Daoy (cell line): ENCODE measurements around the gene TMC8. TPM values are rescaled to one million over a fixed set of nuclear protein-coding genes. Genes with fewer than 3 reads are reported as not detected.
"Not testable (repeated sequence)": the region's sequence is repeated elsewhere in the genome, so short reads cannot be mapped to it uniquely, and the experiment has no call there.

ENCODE experiments used
- DNase-seq: peaks from one replicate; pipeline ENCODE4 v3.0.0-alpha.2; 2015; ENCODE audit warnings: low read depth
- total RNA-seq: library from RNA; depleted of rRNA; stranded (reverse); fragments of >200 nt; shearing (Covaris generic); gene quantifications from 2 replicates; pipeline ENCODE4 v1.2.3, GENCODE V29; 2014; rRNA removed

The TMC8 gene, protein sequence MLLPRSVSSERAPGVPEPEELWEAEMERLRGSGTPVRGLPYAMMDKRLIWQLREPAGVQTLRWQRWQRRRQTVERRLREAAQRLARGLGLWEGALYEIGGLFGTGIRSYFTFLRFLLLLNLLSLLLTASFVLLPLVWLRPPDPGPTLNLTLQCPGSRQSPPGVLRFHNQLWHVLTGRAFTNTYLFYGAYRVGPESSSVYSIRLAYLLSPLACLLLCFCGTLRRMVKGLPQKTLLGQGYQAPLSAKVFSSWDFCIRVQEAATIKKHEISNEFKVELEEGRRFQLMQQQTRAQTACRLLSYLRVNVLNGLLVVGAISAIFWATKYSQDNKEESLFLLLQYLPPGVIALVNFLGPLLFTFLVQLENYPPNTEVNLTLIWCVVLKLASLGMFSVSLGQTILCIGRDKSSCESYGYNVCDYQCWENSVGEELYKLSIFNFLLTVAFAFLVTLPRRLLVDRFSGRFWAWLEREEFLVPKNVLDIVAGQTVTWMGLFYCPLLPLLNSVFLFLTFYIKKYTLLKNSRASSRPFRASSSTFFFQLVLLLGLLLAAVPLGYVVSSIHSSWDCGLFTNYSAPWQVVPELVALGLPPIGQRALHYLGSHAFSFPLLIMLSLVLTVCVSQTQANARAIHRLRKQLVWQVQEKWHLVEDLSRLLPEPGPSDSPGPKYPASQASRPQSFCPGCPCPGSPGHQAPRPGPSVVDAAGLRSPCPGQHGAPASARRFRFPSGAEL
- not detected in 2 replicates for total RNA-seq

- no peak for DNase-seq
Measured at GRCh38 chr17:78130437-78131101, at the start of gene TMC8. Gene TMC8 (plus strand): TSS chr17:78130771. CDS start chr17:78131589, 818 bp downstream.

DNA sequence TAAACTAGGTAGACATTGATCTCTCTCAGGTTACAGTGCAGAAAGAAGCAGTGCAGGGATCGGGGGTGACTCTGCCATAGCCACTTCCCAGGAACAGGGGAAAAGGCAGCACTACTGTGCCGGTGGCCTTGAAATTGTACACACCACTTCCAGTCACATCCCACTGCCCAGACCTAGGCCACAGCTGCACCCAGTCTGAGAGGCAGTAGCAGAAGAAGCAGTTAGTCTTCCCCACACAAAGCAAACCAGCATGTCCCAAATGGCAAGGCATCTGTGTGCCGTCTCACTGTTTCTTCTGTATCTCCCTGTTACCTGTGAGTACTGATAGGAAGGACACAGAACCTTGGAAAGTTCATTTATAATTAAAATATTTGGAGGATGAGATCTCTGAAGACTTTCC, 49.0 kb upstream of the TMC8 start:
- DNase-seq: no peak

DNA sequence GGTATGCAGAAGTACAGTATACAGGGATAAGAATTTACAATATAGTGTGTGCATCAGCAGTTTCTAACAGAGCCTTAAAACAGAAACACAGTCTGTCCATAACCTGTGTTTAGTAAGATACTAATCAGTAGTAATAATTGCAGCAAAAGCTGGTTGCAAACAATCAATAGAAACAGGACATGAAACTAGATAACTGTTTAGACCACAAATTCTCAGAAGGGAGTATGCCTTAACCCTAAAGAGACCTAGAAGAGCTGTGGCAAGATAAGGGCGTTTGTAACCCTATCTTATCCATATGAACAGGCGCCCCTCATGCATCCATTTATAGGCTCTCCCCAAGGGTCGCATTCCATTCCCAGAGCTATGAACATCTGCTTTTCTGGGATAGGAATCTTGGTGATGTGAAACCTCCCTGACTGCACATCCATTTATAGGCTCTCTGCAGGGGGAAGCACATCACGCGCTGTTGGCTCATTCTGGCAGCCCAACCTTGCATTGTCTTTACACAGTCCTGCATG, 48.2 kb upstream of the TMC8 start:
- DNase-seq: not testable (repeated sequence)

DNA sequence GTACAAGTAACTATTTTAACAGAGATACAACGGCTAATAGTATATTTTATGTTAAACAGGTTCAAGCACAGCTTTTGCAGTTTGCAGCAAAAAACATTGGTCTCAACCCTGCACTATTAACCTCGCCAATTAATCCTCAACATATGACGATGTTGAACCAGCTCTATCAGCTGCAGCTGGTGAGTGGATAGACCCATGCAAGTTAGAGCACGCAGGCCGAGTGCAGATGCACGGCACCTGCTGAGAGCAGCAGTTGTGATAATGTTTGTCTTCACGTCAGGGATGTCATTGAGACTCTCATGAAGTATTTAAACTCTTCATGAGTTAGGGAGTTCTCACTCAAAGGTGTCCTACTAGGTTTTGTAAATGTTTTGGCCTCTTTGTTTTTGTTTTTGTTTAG, 47.6 kb upstream of the TMC8 start:
- DNase-seq: no peak

DNA sequence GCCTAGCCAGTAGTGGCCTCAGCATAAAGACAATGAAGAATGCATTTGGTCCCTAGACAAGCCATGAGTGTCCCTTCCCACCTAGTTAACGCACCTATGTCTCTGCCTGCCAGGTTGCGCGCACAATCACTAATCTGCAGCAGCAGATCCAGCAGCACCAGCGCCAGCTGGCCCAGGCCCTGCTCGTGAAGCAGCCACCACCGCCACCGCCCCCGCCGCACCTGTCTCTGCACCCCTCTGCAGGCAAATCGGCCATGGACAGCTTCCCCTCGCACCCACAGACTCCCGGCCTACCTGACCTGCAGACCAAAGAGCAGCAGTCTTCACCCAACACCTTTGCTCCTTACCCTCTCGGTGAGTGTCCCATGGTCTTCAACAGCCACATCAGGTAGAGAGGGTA, 43.8 kb upstream of the TMC8 start:
- no peak for DNase-seq

- no peak for DNase-seq
Measured at GRCh38 chr17:78088529-78088928, 42.0 kb upstream of the TMC8 start.

DNA sequence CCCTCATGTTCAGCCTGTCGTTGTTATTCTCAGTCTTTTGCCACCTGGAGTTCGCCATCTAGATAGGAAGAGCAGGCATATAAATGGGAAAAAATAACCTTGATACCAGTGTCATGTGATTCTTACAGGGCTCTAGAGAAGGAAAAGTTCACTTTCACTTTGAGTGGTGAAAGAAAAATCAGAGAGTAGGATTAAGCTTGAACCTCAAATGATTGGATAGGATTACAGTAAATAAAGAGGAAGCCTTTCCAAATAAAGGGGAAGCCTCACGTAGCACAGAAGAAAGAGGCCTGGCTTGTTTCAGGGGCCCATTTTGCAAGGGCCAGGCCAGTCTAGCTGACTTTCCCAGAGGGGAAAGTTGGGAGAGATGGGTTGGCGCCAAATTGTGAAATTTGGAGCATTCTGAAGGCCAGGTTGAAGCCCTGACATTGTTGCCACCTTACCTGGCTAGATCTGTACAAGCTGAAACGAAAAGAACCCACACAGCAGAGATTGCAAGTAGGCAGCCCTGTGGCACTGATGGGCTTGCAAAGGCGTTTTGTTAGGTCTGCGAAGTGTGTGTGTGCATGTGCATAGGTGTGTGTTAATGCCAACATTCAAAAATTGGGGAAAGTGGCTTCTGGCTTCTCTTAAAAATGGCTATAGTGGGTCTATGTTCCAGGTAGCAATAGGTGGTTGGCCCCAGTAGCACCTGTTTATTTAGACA, 40.8 kb upstream of the TMC8 start:
- DNase-seq: no peak

- no peak for DNase-seq
Measured at GRCh38 chr17:78092794-78093324, 37.7 kb upstream of the TMC8 start.

DNA sequence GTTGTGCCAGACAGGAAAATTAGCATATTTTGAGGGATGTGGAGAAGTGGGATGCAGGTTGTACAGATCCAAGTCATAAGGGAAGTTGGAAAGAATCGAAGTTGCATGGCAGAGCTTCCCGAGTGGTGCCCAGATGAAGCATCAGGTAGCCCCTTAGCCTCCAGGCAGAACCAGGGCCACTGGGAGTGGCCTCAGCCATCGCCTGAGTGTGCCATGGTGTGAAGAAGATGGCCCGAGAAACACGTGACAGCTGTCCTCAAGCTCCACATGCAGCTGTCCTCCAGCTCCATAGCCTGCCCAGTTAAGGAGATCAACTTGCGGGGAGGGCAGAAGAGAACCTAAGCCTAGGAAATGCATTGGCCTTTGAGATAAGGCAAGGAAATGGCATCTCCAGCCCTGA, 35.5 kb upstream of the TMC8 start:
- DNase-seq: no peak

DNA sequence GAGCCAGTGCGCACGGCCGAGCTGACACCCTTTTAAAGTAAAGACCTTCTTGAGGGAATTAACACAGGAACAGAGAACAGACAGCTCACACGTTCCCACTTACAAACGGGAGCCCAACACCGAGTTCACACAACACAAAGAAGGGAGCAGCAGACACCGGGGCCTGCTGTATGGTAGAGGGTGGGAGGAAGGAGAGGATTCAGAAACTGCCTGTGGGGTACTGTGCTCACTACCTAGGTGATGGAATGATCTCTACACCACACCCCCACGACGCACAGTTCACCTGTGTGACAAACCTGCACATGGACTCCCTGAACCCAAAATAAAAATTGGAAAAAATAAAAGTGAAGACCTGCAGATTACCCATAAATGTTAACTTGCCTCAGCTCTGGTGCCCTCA, 34.5 kb upstream of the TMC8 start:
- DNase-seq: no peak

- no peak for DNase-seq
Measured at GRCh38 chr17:78101112-78101511, 29.5 kb upstream of the TMC8 start.

DNA sequence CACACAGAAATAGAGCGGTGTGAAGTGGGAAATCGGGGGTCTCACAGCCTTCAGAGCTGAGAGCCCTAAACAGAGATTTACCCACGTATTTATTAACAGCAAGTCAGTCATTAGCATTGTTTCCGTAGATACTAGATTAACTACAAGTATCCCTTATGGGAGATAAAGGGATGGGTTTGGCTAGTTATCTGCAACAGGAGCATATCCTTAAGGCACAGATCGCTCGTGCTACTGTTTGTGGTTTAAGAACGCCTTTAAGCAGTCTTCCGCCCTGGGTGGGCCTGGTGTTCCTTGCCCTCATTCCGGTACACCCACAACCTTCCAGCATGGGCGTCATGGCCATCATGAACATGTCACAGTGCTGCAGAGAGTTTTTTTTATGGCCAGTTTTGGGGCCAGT, 29.0 kb upstream of the TMC8 start:
- DNase-seq: no peak

DNA sequence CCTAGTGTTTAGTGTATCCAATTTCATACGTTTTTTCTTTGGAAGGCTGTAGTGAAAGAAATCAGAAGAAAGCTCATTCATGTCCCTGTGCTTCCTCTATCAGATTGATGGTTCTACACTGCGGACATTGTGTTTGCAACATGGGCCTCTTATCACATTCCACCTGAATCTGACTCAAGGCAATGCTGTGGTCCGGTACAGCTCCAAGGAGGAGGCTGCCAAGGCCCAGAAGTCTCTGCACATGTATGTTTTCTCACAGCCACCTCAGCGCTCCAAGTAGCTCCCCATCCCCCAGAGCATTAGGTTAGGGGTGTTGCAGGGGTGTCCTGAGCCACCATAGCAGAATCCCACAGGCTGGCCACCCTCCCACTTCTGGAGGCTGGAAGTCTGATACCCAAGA, 27.3 kb upstream of the TMC8 start:
- DNase-seq: no peak

GRCh38 chr17:78104540-78104941, 26.0 kb upstream of the TMC8 start:
- DNase-seq: no peak

DNA sequence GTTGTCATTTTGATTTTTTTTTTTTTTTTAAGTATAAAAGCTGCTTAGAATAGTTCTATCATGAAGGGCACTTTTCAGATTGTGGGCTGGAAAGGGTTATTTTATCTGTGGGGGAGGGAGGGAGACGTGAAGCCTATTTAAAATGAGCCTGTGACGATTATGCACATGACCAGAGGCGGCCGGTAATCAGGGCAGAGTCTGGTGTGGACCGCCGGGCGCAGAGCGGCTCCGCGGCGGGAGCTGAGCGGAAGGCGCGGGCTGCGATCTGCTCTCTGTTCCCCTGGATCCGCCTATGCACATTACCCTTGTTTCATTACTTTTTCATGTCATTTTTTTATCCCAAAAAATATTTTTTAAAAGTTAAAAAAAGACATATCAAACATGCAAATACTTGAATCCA, 25.5 kb upstream of the TMC8 start:
- DNase-seq: no peak

DNA sequence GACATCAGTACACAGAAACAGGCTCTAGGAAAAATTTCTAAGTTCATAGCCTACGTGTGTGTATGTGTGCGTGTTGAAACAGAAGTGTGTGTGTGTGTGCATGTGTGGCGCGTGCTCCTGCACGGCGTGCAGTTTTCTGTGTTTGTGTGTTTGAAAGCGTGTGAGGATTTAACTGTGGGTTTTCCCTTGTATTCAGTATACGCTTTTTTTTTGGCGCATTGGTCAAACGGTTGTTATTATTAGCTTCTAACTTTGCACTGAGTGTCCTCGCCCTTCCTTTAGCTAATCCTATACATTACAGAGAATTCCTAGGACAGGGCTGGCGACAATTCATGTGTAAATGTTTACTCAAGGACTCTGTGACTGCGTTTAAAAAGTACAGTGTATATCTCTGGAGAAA, 25.0 kb upstream of the TMC8 start:
- no peak for DNase-seq

GRCh38 chr17:78106211-78106610, 24.4 kb upstream of the TMC8 start:
- no peak for DNase-seq

GRCh38 chr17:78107457-78107856, 23.1 kb upstream of the TMC8 start:
- DNase-seq: no peak

DNA sequence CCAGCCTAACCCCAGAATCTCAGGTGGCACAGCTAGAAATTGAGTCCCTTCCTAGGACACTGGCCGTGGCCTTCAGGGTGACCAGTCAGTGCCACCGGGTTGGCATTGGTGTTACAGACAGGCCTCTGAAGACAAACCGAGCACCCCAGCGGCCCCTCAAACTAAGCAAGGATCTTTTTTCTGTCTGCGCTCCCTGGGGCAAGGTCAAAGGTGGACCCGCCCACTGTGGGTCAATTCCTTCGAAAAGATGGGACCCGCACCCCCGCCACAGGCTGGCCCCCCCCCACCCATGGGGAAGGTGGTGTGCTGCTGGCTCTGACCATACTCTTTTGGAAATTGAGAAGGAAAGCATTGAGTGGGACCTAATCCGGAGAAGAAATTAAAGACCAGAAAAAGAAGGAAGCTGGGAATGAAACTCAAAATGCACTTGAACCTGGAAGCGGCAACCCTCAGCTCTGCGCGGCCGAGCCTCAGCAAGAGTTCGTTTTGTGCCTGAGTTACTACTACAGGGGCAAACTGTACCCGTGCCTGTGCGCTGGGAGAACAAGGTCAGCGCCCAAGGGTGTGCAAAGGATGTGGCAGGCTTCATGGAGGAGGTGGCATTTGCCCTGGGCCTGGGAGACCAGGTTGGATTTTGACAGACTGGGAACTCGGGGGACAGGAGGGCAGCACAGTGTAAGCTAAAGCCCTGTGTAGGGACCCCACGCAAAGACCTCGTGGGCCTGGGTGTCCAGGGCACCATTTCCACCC, 22.4 kb upstream of the TMC8 start:
- no peak for DNase-seq

DNA sequence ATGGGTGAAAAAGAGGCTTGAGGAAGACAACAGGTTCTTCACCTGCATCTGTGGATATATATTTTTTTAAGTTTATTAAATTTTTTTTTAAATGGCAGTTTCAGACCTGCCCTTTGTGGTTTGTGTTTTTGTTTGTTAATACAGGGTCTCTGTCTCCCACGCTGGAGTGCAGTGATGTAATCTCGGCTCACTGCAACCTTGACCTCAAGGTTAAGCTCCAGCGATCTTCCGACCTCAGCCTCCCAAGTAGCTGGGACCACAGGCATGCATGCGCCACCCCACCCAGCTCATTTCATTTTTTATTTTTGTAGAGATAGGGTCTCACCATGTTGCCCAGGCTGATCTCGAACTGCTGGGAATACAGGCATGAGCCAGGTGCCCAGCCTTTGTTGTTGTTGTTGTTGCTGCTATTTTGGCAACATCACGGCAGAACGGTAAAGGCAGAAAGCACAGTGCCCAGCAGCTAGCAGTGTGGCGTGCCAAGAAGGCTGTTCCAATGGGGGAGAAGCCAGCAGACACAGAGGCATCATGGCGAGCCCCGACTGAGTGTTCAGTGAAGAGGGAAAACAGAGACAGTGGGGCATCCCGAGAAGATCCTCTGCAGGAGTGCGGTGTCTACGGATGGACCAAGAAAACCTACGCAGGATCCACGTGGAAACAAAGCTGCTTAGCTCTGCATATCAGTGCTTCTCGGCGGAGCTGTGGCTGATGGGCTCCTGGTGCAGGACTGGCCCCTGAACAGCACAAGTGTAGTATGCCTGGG, 21.7 kb upstream of the TMC8 start:
- no peak for DNase-seq
